Keratinocyte (primary cell): Measurements from ENCODE around the gene CYB5A.

Experiments
- EZH2 ChIP-seq: IDR thresholded peaks from one replicate; pipeline ENCODE4 v1.6.1; 2012; ENCODE audit warnings: inconsistent platforms, mild to moderate bottlenecking, low read length, moderate library complexity
- TF ChIP-seq, protein P1 (sequence below), 3 experiments: IDR thresholded peaks in 1 of 3; conservative IDR thresholded peaks in 1 of 3; optimal IDR thresholded peaks in 1 of 3; 2 replicates in 2 of 3; 3 replicates in 1 of 3; pipeline versions ENCODE3 to v1.5.1; 2011; ENCODE audit warnings: low read length in 3 of 3, mild to moderate bottlenecking in 3 of 3, moderate library complexity in 2 of 3, control low read depth in 1 of 3, inconsistent platforms in 1 of 3; ENCODE audit not compliant: insufficient read depth in 2 of 3; ENCODE audit errors: extremely low read depth in 1 of 3

DNA sequence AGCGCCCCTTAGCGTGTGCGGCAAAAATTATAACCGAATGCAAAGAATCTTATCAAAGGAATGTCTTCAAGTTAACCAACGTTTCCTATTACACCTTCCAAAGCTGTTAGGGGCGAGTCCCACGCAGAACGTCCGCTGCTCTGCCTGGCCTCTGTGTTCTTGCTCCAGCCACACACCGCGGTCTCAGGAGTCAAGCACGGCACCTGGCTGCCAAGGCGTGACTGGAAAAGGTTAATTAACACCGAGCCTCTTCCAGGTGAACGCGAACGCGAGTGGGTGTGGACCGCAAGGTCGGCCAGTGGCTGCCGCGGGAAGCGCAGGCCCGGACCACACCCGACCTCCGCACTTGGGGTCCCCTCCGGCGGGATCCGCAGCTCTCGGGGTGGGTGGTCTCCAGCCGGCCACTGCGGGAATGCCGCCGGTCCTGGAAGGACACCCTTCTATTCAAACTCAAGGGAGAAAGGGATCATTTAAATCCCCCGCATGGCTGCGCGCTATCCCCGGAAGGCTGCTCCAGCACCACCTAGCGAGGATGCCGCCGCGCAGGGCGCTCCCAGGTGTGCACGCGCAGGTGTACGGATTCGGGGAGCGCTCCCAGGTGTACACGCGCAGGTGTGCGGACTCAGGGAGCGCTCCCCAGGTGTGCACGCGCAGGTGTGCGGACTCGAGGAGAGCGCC is 830 bp downstream of the CYB5A start:
- TF ChIP-seq, protein P1, sequence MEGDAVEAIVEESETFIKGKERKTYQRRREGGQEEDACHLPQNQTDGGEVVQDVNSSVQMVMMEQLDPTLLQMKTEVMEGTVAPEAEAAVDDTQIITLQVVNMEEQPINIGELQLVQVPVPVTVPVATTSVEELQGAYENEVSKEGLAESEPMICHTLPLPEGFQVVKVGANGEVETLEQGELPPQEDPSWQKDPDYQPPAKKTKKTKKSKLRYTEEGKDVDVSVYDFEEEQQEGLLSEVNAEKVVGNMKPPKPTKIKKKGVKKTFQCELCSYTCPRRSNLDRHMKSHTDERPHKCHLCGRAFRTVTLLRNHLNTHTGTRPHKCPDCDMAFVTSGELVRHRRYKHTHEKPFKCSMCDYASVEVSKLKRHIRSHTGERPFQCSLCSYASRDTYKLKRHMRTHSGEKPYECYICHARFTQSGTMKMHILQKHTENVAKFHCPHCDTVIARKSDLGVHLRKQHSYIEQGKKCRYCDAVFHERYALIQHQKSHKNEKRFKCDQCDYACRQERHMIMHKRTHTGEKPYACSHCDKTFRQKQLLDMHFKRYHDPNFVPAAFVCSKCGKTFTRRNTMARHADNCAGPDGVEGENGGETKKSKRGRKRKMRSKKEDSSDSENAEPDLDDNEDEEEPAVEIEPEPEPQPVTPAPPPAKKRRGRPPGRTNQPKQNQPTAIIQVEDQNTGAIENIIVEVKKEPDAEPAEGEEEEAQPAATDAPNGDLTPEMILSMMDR (optimal IDR thresholded peaks at IDR 0.05 in 1 of 3, IDR thresholded peaks at IDR 0.05 in 1 of 3, conservative IDR thresholded peaks at IDR 0.05 in 1 of 3; ENCODE audit: extremely low read depth in 1 of 3, insufficient read depth in 2 of 3, low read length in 3 of 3) = peak in 2 of 3 experiments; percentile 70 to 79
- TF ChIP-seq EZH2 = no peak
